Spleen (tissue), 11 donors: ENCODE results near the gene LRP1B. TPM values are rescaled to one million over a fixed set of nuclear protein-coding genes. Genes with fewer than 3 reads are reported as not detected.
A peak's percentile ranks its signal among the peaks of the same experiment; 100 is the strongest.

ENCODE experiments used
- DNase-seq: peaks from one replicate; pipeline ENCODE4 v3.0.0-alpha.2; 2020
- H3K27ac ChIP-seq, 8 donors: fragments of 200-600 bp; sonication (generic) in 7 of 8; 1 replicate in 4 of 8; 2 replicates in 4 of 8; pipeline versions ENCODE4 v1.5.0 to v1.8.0; 2016 to 2021; ENCODE audit warnings: inconsistent platforms in 4 of 8, mild to moderate bottlenecking in 4 of 8, moderate library complexity in 1 of 8
- H3K27me3 ChIP-seq, 7 donors: fragments of 200-600 bp; sonication (generic) in 6 of 7; replicated peaks in 1 of 7; 1 replicate in 4 of 7; 2 replicates in 3 of 7; pipeline versions ENCODE4 v1.5.0 to v1.8.0; 2016 to 2021; ENCODE audit warnings: inconsistent platforms in 3 of 7, mild to moderate bottlenecking in 1 of 7
- H3K36me3 ChIP-seq, 6 donors: fragments of 200-600 bp; sonication (generic) in 5 of 6; 1 replicate in 4 of 6; 2 replicates in 2 of 6; pipeline versions ENCODE4 v1.5.0 to v1.8.0; 2016 to 2021; ENCODE audit warnings: inconsistent platforms in 2 of 6
- H3K4me1 ChIP-seq, 6 donors: fragments of 200-600 bp; sonication (generic) in 5 of 6; 1 replicate in 3 of 6; 2 replicates in 3 of 6; pipeline versions ENCODE4 v1.5.0 to v1.8.0; 2016 to 2021; ENCODE audit warnings: inconsistent platforms in 3 of 6
- H3K4me3 ChIP-seq, 8 donors: fragments of 200-600 bp; sonication (generic) in 7 of 8; 1 replicate in 4 of 8; 2 replicates in 4 of 8; pipeline versions ENCODE4 v1.5.0 to v1.8.0; 2016 to 2021; ENCODE audit warnings: inconsistent platforms in 4 of 8, mild to moderate bottlenecking in 4 of 8, moderate library complexity in 2 of 8
- H3K9me3 ChIP-seq, 8 donors: fragments of 200-600 bp; sonication (generic) in 7 of 8; 1 replicate in 4 of 8; 2 replicates in 4 of 8; pipeline versions ENCODE4 v1.5.0 to v1.8.0; 2016 to 2021; ENCODE audit warnings: inconsistent platforms in 4 of 8
- POLR2A ChIP-seq, 3 donors: fragments of 450-650 bp; IDR thresholded peaks; one replicate each; pipeline ENCODE4 v1.5.1; 2017; ENCODE audit warnings: antibody characterized with exemption in 3 of 3, mild to moderate bottlenecking in 1 of 3
- POLR2AphosphoS5 ChIP-seq, 3 donors: sonication (generic); formaldehyde crosslinking; IDR thresholded peaks; one replicate each; pipeline ENCODE4 v1.5.1; 2017; ENCODE audit warnings: antibody characterized with exemption in 3 of 3
- WGBS, 5 donors: extraction: QIAGEN DNeasy Blood & Tissue Kit in 3 of 5; methylation state at CpG; one replicate each; pipeline versions ENCODE4 v1.1.5 to v1.1.7; 2013 to 2018; 5-methylcytosine and 5-hydroxymethylcytosine counted together
- intact Hi-C: fragments of 100-400 bp; cut with DNase I; formaldehyde crosslinking; loops from one replicate; pipeline ENCODE4 v1.15.0; 2023; ENCODE audit warnings: low total_unique reads
- polyA plus RNA-seq, 3 donors: library from polyadenylated mRNA; stranded (reverse); fragments of 200-250 nt; gene quantifications; one replicate each; pipeline ENCODE4 v1.2.1, GENCODE V29; 2013
- total RNA-seq, 7 donors: library from RNA; depleted of rRNA in 3 of 7; stranded (reverse); fragments of >200 nt in 3 of 7; fragmentation: NEBNext Ultra II Directional in 4 of 7; extraction: Animal tissue kit (Norgen Biotek cat#: 25700) in 4 of 7; gene quantifications; one replicate each; pipeline versions ENCODE4 v1.1.0 to v1.2.1, GENCODE V29; 2016 to 2021
- TF ChIP-seq, protein P1 (sequence below), 11 experiments: fragments of 200-600 bp in 7 of 11; fragments of 450-650 bp in 4 of 11; sonication (generic) in 4 of 11; IDR thresholded peaks in 8 of 11; conservative IDR thresholded peaks in 3 of 11; 1 replicate in 7 of 11; 2 replicates in 4 of 11; pipeline versions ENCODE4 v1.4.0 to v1.8.0; 2016 to 2021; ENCODE audit warnings: antibody characterized with exemption in 11 of 11, inconsistent platforms in 4 of 11, mild to moderate bottlenecking in 1 of 11
- donor health status: healthy with polysubstance abuse.
- donor health status: DM: no; HTN: no; CAD: no; lungs with moderate emphysema.
- donor health status: DM: no; HTN: no; CAD: no.
- donor health status: Bipolar disorder and iron deficiency.
- donor health status: healthy.
- donor health status: DM: no; HTN: no; CAD: no.
- donor health status: DM: yes; HTN: yes; CAD: no.

Gene LRP1B
- total and polyA plus RNA-seq, 10 donors = 0.02 to 0.85 (median 0.08) TPM; not detected in 2

DNA sequence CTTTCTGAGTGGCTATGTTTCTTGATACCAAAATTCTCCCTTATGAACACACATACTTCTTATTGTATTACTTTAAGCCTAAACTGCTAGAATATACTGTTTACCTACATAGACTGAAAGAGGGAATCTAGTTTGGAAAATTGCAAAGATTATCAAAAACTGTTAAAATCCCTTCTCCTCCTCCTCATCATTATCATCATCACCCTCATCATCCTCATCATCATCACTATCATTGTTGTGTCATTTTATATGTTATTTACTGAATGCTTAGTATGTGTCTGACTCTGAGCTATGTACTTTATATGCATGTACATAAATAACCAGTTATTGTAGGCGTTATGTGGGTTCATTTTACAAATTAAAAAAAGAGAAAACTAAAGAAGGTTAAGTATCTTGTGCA lies 19.6 kb upstream of the LRP1B start:
- 71 to 87% (median 78%) methylated on average over 1 of the region's 1 CpG for WGBS, 5 donors
- H3K27me3 ChIP-seq = no peaks in the 10 kb centered on the region
- no peaks in the 10 kb centered on the region for H3K4me1 ChIP-seq
- TF ChIP-seq, protein P1, sequence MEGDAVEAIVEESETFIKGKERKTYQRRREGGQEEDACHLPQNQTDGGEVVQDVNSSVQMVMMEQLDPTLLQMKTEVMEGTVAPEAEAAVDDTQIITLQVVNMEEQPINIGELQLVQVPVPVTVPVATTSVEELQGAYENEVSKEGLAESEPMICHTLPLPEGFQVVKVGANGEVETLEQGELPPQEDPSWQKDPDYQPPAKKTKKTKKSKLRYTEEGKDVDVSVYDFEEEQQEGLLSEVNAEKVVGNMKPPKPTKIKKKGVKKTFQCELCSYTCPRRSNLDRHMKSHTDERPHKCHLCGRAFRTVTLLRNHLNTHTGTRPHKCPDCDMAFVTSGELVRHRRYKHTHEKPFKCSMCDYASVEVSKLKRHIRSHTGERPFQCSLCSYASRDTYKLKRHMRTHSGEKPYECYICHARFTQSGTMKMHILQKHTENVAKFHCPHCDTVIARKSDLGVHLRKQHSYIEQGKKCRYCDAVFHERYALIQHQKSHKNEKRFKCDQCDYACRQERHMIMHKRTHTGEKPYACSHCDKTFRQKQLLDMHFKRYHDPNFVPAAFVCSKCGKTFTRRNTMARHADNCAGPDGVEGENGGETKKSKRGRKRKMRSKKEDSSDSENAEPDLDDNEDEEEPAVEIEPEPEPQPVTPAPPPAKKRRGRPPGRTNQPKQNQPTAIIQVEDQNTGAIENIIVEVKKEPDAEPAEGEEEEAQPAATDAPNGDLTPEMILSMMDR (IDR thresholded peaks at IDR 0.05 in 8 of 11, conservative IDR thresholded peaks at IDR 0.05 in 3 of 11) = no peak
- TF ChIP-seq POLR2A (IDR thresholded peaks at IDR 0.05) = no peak
- TF ChIP-seq POLR2AphosphoS5 (IDR thresholded peaks at IDR 0.05) = no peak
- H3K27ac ChIP-seq = no peak overlapping the region
- no peaks in the 10 kb centered on the region for H3K9me3 ChIP-seq
- H3K4me3 ChIP-seq = no peak overlapping the region
- H3K36me3 ChIP-seq = no peaks in the 10 kb centered on the region
- intact Hi-C loops = no loop called here
- DNase-seq = no peak

DNA sequence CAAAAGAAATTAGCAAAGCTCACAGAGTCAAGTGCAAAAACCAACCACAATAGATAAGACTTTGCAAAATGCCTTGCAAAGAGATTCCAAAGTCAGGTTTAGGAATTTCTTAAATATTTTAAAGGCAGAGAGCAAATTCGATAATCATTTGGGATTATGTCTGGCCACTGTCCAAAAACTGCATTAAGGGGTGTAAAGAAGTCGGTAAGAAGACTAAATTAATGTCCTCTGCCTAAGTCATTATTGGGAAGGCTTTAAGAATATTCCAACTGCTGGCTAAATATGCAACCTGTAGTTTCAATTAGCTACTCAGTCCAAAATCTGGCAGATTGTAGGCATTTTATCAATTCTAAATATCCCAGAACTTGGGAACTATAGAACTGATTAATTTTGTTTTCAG lies 13.7 kb upstream of the LRP1B start:
- H3K4me1 ChIP-seq = no peaks in the 10 kb centered on the region
- WGBS, 5 donors = 70 to 80% (median 73%) methylated on average over 2 of the region's 2 CpGs
- DNase-seq = no peak
- no peak overlapping the region for H3K4me3 ChIP-seq
- intact Hi-C loops = no loop called here
- no peaks in the 10 kb centered on the region for H3K36me3 ChIP-seq
- TF ChIP-seq, protein P1 (IDR thresholded peaks at IDR 0.05 in 8 of 11, conservative IDR thresholded peaks at IDR 0.05 in 3 of 11) = no peak
- no peak for TF ChIP-seq POLR2A (IDR thresholded peaks at IDR 0.05)
- TF ChIP-seq POLR2AphosphoS5 (IDR thresholded peaks at IDR 0.05) = no peak
- H3K9me3 ChIP-seq = no peaks in the 10 kb centered on the region
- no peaks in the 10 kb centered on the region for H3K27me3 ChIP-seq
- H3K27ac ChIP-seq = no peak overlapping the region

DNA sequence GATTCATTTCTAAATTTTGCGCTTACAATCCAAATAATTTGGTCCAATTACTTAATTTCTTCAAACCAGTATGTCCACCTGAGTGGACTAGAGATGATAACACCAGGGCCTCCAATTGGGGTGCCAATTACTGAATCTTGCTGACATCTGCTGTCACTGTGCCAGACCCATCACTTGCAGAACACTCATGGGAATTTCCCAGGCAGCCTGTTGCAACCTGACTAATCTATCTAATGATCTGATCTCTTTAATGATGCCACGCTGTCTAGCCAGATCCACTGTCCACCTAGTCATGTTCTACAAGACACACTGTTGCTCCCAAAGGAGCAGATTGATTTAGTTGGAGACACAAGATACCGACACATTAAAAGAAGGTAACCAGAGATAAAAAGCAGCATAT lies 11.8 kb upstream of the LRP1B start:
- Histone ChIP-seq H3K36me3 (no peaks in the 10 kb centered on the region), H3K4me1 (no peaks in the 10 kb centered on the region), H3K27me3 (no peaks in the 10 kb centered on the region), H3K4me3 (no peak overlapping the region), H3K27ac (no peak overlapping the region), H3K9me3 (no peaks in the 10 kb centered on the region)
- DNase-seq = no peak
- 81 to 93% (median 85%) methylated on average over 3 of the region's 3 CpGs for WGBS, 5 donors
- TF ChIP-seq POLR2A (IDR thresholded peaks at IDR 0.05) = no peak
- TF ChIP-seq, protein P1 (IDR thresholded peaks at IDR 0.05 in 8 of 11, conservative IDR thresholded peaks at IDR 0.05 in 3 of 11) = no peak
- TF ChIP-seq POLR2AphosphoS5 (IDR thresholded peaks at IDR 0.05) = no peak
- intact Hi-C loops = no loop called here

DNA sequence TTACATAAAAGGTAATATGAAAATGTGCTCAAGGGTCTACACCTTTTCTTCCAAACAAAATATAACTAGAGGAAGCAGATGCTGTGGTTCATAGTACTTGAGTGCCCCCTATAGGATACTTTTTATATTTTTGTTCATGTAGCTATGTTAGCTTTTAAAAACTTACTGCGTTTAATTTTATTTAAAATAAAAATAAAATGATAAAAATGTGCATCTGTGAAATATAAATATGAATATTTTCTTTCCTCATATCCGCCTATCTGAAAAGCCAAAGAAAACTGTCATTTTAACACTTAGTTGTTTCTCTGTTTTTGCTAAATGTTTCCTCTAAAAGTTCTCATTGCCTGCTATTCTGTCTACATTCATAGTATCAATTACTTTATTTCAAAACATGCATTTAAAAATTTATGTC lies 9.6 kb upstream of the LRP1B start:
- WGBS, 5 donors = 7 to 17% (median 9%) methylated on average over 2 of the region's 2 CpGs
- H3K9me3 ChIP-seq = no peaks in the 10 kb centered on the region
- intact Hi-C loops = no loop called here
- no peaks in the 10 kb centered on the region for H3K4me1 ChIP-seq
- H3K27ac ChIP-seq = no peak overlapping the region
- H3K36me3 ChIP-seq = no peaks in the 10 kb centered on the region
- no peak for DNase-seq
- H3K4me3 ChIP-seq = no peak overlapping the region
- no peak for TF ChIP-seq POLR2A (IDR thresholded peaks at IDR 0.05)
- TF ChIP-seq, protein P1 (IDR thresholded peaks at IDR 0.05 in 8 of 11, conservative IDR thresholded peaks at IDR 0.05 in 3 of 11) = peak in 5 of 11 experiments; percentile 16 to 41 (median 22)
- H3K27me3 ChIP-seq = no peaks in the 10 kb centered on the region
